ENCODE results near the gene NCOA5.

Gene NCOA5

DNA sequence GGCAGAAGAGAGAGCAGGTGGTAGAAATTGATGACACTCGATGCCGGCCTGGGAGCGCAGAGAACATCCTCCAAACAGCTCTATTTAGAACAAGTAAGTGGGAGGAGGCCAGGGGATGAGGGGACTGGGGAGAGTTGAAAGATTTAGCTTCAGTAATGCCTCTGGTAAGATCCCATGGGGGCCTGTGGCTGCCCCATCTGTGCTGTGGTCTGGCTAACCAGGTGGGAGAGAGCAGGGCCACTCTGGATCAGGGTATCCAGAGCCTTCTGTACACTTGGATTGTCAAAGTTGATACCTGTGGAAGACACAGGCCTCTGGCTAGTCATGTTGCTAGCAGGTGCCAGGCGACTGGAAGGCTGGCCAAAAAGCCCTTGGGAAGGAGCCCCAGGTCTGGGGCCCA is 27.6 kb downstream of the NCOA5 start:
- no peak overlapping the region for H3K4me3 ChIP-seq
- no peak for TF ChIP-seq CTCF (IDR thresholded peaks at IDR 0.05)
- H3K27ac ChIP-seq, result no peak overlapping the region
- no peak for DNase-seq (ENCODE audit: low spot score)

GRCh38 chr20:46060975-46061374 is 28.8 kb downstream of the NCOA5 start:
- no peak for DNase-seq (ENCODE audit: low spot score)
- no peak for TF ChIP-seq CTCF (IDR thresholded peaks at IDR 0.05)
- no peak overlapping the region for H3K27ac ChIP-seq
- no peak overlapping the region for H3K4me3 ChIP-seq

- no peak for TF ChIP-seq CTCF (IDR thresholded peaks at IDR 0.05)
- Histone ChIP-seq H3K4me3 (no peak overlapping the region), H3K27ac (peak overlapping the region in 1 of 2 donors; percentile 40)
- no peak for DNase-seq (ENCODE audit: low spot score)
Measured at GRCh38 chr20:46060301-46060881, 29.4 kb downstream of the NCOA5 start.

- Histone ChIP-seq H3K4me3 (peak overlapping the region; percentile 52), H3K27ac (no peak overlapping the region)
- DNase-seq (ENCODE audit: low spot score), result no peak
- TF ChIP-seq CTCF (IDR thresholded peaks at IDR 0.05), result no peak
Measured at GRCh38 chr20:46058599-46059281, 31.0 kb downstream of the NCOA5 start.

- no peak for DNase-seq (ENCODE audit: low spot score)
- peak overlapping the region; percentile 52 for H3K4me3 ChIP-seq
- TF ChIP-seq CTCF (IDR thresholded peaks at IDR 0.05), result no peak
- H3K27ac ChIP-seq, result no peak overlapping the region
Measured at GRCh38 chr20:46057856-46058598, 31.7 kb downstream of the NCOA5 start.

GRCh38 chr20:46056970-46057855 is 32.5 kb downstream of the NCOA5 start:
- Histone ChIP-seq H3K4me3 (peak overlapping the region; percentile 52), H3K27ac (no peak overlapping the region)
- DNase-seq (ENCODE audit: low spot score), result peak; percentile 68
- TF ChIP-seq CTCF (IDR thresholded peaks at IDR 0.05), result no peak

All from coronary artery (tissue), 2 donors.